ENCODE measurements around the gene PEX26. TPM values are rescaled to one million over a fixed set of nuclear protein-coding genes. Genes with fewer than 3 reads are reported as not detected.

PEX26 gene
- total RNA-seq, 2 donors from 2014 or later = 43.1 to 45.7 TPM

DNA sequence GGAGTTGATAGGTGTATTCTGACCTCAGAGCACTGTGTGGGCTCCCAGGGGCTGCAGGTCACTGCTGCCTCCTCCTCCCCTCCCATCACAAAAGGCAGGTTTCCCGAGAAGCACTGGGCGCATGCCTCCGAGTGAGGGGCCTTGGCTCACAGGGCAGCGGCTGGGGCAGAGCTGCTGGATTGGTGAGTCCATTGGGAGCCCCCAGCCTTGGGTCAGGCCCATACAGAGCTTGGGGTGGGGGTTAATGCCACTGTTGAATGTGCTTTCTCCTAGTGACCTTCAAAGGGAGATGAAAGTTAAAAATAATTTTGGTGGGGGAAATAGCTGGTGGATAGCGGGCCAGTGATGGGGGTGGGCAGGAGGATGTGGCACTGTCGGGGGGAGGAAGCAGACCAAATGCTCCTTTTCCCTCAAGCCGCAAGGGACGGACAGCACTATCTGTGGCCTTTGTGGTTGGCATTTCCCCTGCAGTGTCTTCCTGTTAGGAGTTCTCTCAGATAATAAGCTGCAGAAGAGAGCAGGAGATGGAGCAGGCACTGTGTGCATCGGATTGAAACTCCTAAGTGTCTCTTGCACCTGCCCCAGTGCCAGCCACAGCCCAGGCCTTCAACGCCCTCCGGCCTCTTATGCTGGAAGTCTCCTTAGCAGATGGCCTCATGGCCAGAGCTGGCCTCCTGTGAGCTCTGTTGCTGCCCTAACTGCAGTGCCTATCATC, 36.0 kb downstream of the PEX26 start:
- no peak overlapping the region for H3K4me3 ChIP-seq (ENCODE audit: low read length)
- 87 to 89% methylated on average over 4 to 11 of the region's 11 CpGs for WGBS, 2 experiments (ENCODE audit: insufficient coverage in 1 of 2, insufficient read length in 1 of 2)
- H3K9me3 Mint-ChIP-seq = peaks cover 3% of the 10 kb centered on the region
- peaks cover 3% of the 10 kb centered on the region for H3K9me3 ChIP-seq (ENCODE audit: control insufficient read depth, low read length)
- no peak for DNase-seq
- TF ChIP-seq, protein P1, sequence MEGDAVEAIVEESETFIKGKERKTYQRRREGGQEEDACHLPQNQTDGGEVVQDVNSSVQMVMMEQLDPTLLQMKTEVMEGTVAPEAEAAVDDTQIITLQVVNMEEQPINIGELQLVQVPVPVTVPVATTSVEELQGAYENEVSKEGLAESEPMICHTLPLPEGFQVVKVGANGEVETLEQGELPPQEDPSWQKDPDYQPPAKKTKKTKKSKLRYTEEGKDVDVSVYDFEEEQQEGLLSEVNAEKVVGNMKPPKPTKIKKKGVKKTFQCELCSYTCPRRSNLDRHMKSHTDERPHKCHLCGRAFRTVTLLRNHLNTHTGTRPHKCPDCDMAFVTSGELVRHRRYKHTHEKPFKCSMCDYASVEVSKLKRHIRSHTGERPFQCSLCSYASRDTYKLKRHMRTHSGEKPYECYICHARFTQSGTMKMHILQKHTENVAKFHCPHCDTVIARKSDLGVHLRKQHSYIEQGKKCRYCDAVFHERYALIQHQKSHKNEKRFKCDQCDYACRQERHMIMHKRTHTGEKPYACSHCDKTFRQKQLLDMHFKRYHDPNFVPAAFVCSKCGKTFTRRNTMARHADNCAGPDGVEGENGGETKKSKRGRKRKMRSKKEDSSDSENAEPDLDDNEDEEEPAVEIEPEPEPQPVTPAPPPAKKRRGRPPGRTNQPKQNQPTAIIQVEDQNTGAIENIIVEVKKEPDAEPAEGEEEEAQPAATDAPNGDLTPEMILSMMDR (conservative IDR thresholded peaks at IDR 0.05) = no peak
- H3K27me3 Mint-ChIP-seq (ENCODE audit: insufficient read depth) = peaks cover 43% of the 10 kb centered on the region
- no peak overlapping the region for H3K27ac ChIP-seq (ENCODE audit: low read depth, low read length)
- no peak overlapping the region for H3K4me3 Mint-ChIP-seq
- H3K9ac ChIP-seq (ENCODE audit: extremely low read depth, low read length, poor library complexity, severe bottlenecking) = no peak overlapping the region
- no peaks in the 10 kb centered on the region for H3K36me3 Mint-ChIP-seq (ENCODE audit: low read depth)
- no peaks in the 10 kb centered on the region for H3K4me1 ChIP-seq (ENCODE audit: control insufficient read depth, insufficient read depth, low read length)
- no peaks in the 10 kb centered on the region for H3K36me3 ChIP-seq (ENCODE audit: control insufficient read depth, insufficient read depth, low read length)
- H3K4me1 Mint-ChIP-seq = peaks cover 3% of the 10 kb centered on the region
- peaks cover 34% of the 10 kb centered on the region for H3K27me3 ChIP-seq (ENCODE audit: control insufficient read depth, insufficient read depth, low read length, poor library complexity, severe bottlenecking)
- H3K27ac Mint-ChIP-seq = no peak overlapping the region

DNA sequence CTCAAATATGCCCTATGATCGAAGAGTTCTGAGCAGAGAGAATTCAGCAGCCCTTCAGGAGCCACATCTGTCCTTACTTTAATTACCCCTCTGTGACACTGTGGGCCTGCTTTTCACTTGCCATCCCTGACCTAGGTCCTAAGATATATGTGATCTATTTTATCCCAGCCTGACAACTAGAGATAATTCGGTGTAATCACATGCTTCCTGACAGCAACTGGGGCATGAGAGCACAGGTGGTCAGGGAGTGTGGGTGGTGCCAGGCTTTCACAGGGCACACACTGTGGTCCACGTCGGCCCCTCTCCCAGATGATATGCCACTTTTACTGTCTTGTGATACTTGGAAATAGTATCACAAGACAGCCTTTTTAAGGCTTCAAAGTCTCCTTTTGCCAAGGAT, 36.7 kb downstream of the PEX26 start:
- Mint-ChIP-seq H3K4me3 (no peak overlapping the region), H3K27me3 (ENCODE audit: insufficient read depth) (peaks cover 37% of the 10 kb centered on the region), H3K36me3 (ENCODE audit: low read depth) (no peaks in the 10 kb centered on the region), H3K9me3 (peaks cover 3% of the 10 kb centered on the region), H3K27ac (no peak overlapping the region), H3K4me1 (peaks cover 3% of the 10 kb centered on the region)
- 81 to 100% methylated on average over 4 of the region's 4 CpGs for WGBS, 2 experiments (ENCODE audit: insufficient coverage in 1 of 2, insufficient read length in 1 of 2)
- TF ChIP-seq, protein P1 (conservative IDR thresholded peaks at IDR 0.05) = no peak
- H3K9ac ChIP-seq (ENCODE audit: extremely low read depth, low read length, poor library complexity, severe bottlenecking) = no peak overlapping the region
- no peaks in the 10 kb centered on the region for H3K9me3 ChIP-seq (ENCODE audit: control insufficient read depth, low read length)
- no peaks in the 10 kb centered on the region for H3K36me3 ChIP-seq (ENCODE audit: control insufficient read depth, insufficient read depth, low read length)
- no peak overlapping the region for H3K27ac ChIP-seq (ENCODE audit: low read depth, low read length)
- no peak for DNase-seq
- H3K27me3 ChIP-seq (ENCODE audit: control insufficient read depth, insufficient read depth, low read length, poor library complexity, severe bottlenecking) = peaks cover 29% of the 10 kb centered on the region
- H3K4me1 ChIP-seq (ENCODE audit: control insufficient read depth, insufficient read depth, low read length) = no peaks in the 10 kb centered on the region
- H3K4me3 ChIP-seq (ENCODE audit: low read length) = no peak overlapping the region

DNA sequence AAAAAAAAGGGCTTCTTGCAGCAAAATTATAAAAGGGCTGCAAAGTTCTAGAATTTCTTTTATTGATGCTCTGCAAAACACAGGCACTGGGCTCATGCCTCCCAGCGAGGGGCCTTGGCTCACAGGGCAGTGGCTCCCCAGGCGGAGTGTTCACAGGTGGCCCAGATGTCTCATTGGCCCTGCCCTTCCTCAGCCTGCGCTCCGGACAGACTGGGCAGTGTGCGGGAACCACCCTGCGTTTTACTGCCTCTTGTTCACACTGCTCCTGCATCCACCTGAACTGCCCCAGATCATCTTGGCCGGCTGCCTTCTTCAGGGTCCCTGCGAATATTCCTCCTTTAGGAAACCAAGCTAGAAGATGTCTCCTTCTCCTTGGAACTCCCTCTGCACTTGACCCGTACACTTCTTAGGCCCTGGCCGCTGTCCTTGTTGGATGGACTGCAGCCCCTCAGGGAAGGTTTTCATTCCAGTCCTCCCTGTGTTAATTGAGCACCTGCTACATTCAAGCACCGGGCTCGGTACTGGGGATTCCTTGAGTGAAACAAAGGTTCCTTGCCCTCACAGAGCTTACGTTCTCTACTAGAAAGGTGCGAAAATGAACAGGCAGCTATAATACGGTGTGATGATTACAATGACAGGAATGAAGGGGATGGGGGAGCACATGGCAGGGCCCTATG, 37.3 kb downstream of the PEX26 start:
- H3K27me3 ChIP-seq (ENCODE audit: control insufficient read depth, insufficient read depth, low read length, poor library complexity, severe bottlenecking) = peaks cover 22% of the 10 kb centered on the region
- H3K4me3 ChIP-seq (ENCODE audit: low read length) = no peak overlapping the region
- no peak overlapping the region for H3K9ac ChIP-seq (ENCODE audit: extremely low read depth, low read length, poor library complexity, severe bottlenecking)
- TF ChIP-seq, protein P1 (conservative IDR thresholded peaks at IDR 0.05) = no peak
- Mint-ChIP-seq H3K9me3 (no peaks in the 10 kb centered on the region), H3K27me3 (ENCODE audit: insufficient read depth) (peaks cover 30% of the 10 kb centered on the region), H3K27ac (no peak overlapping the region), H3K4me1 (peaks cover 3% of the 10 kb centered on the region), H3K36me3 (ENCODE audit: low read depth) (no peaks in the 10 kb centered on the region), H3K4me3 (no peak overlapping the region)
- no peaks in the 10 kb centered on the region for H3K36me3 ChIP-seq (ENCODE audit: control insufficient read depth, insufficient read depth, low read length)
- 92 to 98% methylated on average over 14 to 15 of the region's 15 CpGs for WGBS, 2 experiments (ENCODE audit: insufficient coverage in 1 of 2, insufficient read length in 1 of 2)
- H3K9me3 ChIP-seq (ENCODE audit: control insufficient read depth, low read length) = no peaks in the 10 kb centered on the region
- H3K4me1 ChIP-seq (ENCODE audit: control insufficient read depth, insufficient read depth, low read length) = no peaks in the 10 kb centered on the region
- H3K27ac ChIP-seq (ENCODE audit: low read depth, low read length) = no peak overlapping the region
- DNase-seq = no peak

All from endodermal cell (in vitro differentiated cells).